GM10266 (cell line): ENCODE data around the gene COA6.

Experiments used
- DNase-seq: peaks from one replicate; pipeline ENCODE4 v3.0.0; 2012; ENCODE audit errors: extremely low spot score
- TF ChIP-seq, protein P1 (sequence below): IDR thresholded peaks from 2 replicates; pipeline ENCODE4 v1.5.1; 2012; ENCODE audit warnings: mild to moderate bottlenecking, low read depth; ENCODE audit not compliant: control insufficient read depth, insufficient read depth; ENCODE audit errors: missing control alignments

Gene COA6

DNA sequence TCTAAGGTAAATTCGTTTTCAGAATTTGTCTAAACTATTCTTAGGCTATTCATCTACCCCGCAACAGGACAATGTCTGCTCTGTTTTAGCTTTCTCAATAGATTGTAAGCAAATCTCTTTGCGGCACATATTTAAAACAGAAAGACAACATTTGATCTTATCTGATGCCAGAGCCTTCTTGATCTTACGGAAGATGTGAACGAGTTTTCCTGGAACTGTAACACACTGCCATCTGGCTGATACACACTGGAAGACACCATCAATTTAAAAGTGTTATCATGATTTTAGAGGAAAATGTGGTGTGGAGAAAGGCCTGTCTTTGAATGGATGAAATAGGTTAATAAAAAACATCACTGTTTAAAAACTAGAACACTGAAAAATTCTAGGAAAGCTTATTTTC is 36.1 kb downstream of the COA6 start:
- DNase-seq = no peak
- TF ChIP-seq, protein P1, sequence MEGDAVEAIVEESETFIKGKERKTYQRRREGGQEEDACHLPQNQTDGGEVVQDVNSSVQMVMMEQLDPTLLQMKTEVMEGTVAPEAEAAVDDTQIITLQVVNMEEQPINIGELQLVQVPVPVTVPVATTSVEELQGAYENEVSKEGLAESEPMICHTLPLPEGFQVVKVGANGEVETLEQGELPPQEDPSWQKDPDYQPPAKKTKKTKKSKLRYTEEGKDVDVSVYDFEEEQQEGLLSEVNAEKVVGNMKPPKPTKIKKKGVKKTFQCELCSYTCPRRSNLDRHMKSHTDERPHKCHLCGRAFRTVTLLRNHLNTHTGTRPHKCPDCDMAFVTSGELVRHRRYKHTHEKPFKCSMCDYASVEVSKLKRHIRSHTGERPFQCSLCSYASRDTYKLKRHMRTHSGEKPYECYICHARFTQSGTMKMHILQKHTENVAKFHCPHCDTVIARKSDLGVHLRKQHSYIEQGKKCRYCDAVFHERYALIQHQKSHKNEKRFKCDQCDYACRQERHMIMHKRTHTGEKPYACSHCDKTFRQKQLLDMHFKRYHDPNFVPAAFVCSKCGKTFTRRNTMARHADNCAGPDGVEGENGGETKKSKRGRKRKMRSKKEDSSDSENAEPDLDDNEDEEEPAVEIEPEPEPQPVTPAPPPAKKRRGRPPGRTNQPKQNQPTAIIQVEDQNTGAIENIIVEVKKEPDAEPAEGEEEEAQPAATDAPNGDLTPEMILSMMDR = no peak

DNA sequence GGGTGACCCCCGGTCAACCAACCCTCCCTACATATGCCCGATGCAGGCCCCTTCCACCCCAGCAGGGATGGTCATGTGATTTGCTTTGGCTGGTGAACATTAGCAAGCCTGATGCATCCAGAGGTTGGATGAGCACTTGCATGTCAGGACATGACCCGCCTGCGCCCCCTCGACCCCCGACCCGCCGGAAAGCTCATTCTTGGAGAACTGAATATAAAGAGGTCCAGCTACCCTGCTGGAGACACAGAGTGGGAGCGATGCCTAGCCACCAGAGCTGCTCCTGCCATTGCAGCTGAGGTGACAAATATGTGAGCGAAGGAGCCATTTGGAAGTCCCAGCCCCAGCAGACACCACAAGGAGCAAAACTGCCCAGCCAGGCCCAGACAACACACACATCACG is 39.6 kb downstream of the COA6 start:
- DNase-seq = no peak
- TF ChIP-seq, protein P1 = no peak

DNA sequence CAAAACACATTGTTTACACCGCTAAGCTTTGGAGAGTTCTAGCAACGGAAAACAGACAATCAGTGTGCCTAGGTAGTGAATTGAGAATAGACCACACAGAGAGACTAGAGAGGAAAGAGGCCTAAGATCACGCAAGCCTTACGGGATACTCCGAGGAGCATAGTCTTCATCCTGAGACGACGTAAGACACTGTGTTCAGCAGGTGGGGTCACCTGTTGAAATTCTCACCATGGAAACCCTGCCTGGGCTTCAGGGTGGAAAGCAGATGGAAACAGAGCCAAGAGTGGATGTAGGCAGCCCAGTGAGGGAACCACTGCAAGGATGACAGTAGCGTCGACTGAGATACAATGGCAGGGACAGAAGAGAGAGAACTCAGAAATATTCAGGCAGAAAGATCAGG is 40.2 kb downstream of the COA6 start:
- no peak for DNase-seq
- TF ChIP-seq, protein P1 = no peak

DNA sequence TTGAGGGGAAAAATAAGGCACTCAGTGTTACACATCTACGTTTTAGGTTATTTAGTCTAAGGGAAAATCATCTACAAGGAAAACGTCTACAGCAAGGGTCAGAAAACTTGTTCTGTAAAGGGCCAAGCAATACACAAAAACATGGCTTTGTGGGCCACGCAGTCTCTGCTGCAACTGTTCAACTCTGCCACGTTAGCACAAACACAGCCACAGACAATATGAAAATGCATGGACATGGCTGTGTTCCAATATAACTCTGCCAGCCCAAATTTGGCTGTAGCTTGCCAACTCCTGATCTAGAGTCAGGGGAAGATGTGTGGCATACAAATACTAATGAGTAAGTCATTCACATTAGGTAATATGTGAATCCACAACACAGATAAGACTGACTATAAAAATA is 40.7 kb downstream of the COA6 start:
- no peak for DNase-seq

DNA sequence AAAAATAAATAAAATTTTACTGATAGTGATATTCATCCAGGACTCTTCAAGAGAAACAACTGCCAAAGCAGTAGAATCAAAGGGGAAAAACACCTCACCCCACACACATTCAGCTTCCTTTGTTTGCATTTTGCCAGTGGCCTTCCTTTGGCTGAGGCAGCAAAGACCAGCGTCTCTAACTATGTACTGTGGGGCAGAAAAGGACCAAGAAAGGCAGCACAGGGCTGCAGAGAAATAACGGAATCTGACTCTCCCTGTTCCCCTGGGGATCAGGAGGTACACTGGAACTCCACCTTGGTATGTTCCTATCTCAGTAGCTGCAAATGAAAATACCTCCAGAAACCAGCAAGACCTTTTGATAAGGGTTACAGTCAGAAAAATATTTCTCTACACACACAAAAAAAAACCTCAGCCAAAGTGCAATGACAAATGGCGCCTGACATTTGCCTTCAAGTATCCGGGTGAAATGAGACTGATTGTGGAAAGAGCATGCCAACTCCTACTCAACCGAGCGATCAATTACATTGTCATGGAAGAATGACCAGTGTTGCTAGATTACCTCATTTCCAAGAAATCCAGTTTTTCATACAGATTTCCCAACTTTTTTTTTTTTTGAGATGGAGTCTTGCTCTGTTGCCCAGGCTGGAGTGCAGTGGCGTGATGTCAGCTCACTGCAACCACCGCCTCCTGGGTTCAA is 54.8 kb downstream of the COA6 start:
- TF ChIP-seq, protein P1 = no peak
- no peak for DNase-seq

More for the DNA sequence above, 40.7 kb downstream of the COA6 start:
- TF ChIP-seq, protein P1 = no peak

DNA sequence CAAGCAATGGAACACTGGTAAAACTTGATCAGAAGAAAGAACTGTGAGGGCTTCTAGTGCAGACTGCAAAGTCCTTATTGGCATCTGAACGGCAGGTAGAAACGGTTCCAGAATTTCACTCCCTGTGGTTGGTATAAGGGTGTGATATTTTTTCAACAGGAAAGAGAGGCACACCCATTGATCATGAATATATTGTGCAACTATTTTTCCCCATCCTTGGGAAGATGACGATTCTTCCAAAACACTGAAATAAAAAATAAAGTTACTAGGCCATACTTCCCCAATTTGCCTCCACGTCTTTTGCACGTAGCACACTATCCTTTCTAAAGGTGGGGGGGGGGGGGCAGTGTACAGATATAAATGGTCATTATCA is 56.2 kb downstream of the COA6 start:
- no peak for DNase-seq
- TF ChIP-seq, protein P1 = no peak

DNA sequence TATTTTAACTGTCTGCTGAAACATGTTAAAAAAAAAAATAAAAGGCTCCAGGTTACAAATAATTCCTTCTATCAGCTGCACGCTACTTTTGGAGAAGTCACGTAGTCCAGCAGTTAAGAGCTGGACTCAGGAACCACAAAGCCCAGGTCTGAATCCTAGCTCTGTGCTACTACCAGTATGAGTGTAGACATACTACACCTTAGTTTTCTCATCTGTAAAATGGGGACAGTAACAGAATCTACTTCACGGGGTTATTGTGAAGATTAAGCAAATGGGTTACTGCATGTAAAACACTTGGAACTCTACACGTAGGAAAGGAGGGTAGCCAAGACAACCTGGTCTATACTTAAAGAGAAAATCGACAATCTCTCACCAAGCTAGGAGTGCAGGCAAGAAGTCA is 57.4 kb downstream of the COA6 start:
- no peak for DNase-seq
- TF ChIP-seq, protein P1 = no peak
